OCI-LY3 (cell line): Measurements from ENCODE around the gene AP1M2.

Experiments used
- H2AFZ ChIP-seq: fragments of 200-600, 300-600 bp; shearing (Covaris generic); 2 replicates; pipeline ENCODE4 v1.6.0; 2014; ENCODE audit warnings: antibody characterized with exemption, low read depth, low read length
- H3K27ac ChIP-seq: fragments of 200-600, 300-600 bp; sonication (generic); 2 replicates; pipeline ENCODE4 v1.5.1; 2014; ENCODE audit warnings: mild to moderate bottlenecking, low read length, moderate library complexity, mixed read lengths
- H3K27me3 ChIP-seq: fragments of 200-600, 300-600 bp; sonication (generic); 2 replicates; pipeline ENCODE4 v1.6.1; 2014; ENCODE audit warnings: low read depth, low read length, mixed read lengths
- H3K36me3 ChIP-seq: fragments of 200-600, 300-600 bp; sonication (generic); replicated peaks from 2 replicates; pipeline ENCODE3; 2014; ENCODE audit warnings: low read depth, low read length, mixed read lengths
- H3K4me1 ChIP-seq: fragments of 300-600, 200-600 bp; sonication (generic); 2 replicates; pipeline ENCODE4 v1.6.1; 2014; ENCODE audit warnings: low read length, mixed read lengths
- H3K4me2 ChIP-seq: fragments of 200-600, 300-600 bp; sonication (generic); 2 replicates; pipeline ENCODE4 v1.6.1; 2014; ENCODE audit warnings: low read length, mixed read lengths
- H3K4me3 ChIP-seq: fragments of 300-600, 200-600 bp; sonication (generic); 2 replicates; pipeline ENCODE4 v1.5.1; 2014; ENCODE audit warnings: antibody characterized with exemption, mild to moderate bottlenecking, low read length, moderate library complexity
- H3K79me2 ChIP-seq: fragments of 300-600, 200-600 bp; shearing (Covaris generic); 2 replicates; pipeline ENCODE4 v1.6.1; 2014; ENCODE audit warnings: mild to moderate bottlenecking, low read length, mixed read lengths
- H3K9ac ChIP-seq: fragments of 300-600, 200-600 bp; shearing (Covaris generic); 2 replicates; pipeline ENCODE4 v1.6.0; 2014; ENCODE audit warnings: mild to moderate bottlenecking, low read length, moderate library complexity
- H3K9me3 ChIP-seq: fragments of 200-600, 300-600 bp; shearing (Covaris generic); 2 replicates; pipeline ENCODE4 v1.6.1; 2014; ENCODE audit warnings: low read length, mixed read lengths; ENCODE audit not compliant: insufficient read depth
- H4K20me1 ChIP-seq: fragments of 200-600, 300-600 bp; sonication (generic); 2 replicates; pipeline ENCODE4 v1.6.1; 2016; ENCODE audit warnings: low read length, mixed read lengths; ENCODE audit not compliant: insufficient read depth
- EZH2phosphoT487 ChIP-seq: fragments of 200-600 bp; shearing (Covaris generic); IDR thresholded peaks from 2 replicates; pipeline ENCODE4 v1.6.1; 2018; ENCODE audit warnings: antibody characterized with exemption, mixed run types, low read depth
- TF ChIP-seq, protein P1 (sequence below): fragments of 200-600, 300-600 bp; sonication (generic); IDR thresholded peaks from 2 replicates; pipeline ENCODE4 v1.5.1; 2014; ENCODE audit warnings: antibody characterized with exemption, low read length, low read depth

AP1M2 gene

DNA sequence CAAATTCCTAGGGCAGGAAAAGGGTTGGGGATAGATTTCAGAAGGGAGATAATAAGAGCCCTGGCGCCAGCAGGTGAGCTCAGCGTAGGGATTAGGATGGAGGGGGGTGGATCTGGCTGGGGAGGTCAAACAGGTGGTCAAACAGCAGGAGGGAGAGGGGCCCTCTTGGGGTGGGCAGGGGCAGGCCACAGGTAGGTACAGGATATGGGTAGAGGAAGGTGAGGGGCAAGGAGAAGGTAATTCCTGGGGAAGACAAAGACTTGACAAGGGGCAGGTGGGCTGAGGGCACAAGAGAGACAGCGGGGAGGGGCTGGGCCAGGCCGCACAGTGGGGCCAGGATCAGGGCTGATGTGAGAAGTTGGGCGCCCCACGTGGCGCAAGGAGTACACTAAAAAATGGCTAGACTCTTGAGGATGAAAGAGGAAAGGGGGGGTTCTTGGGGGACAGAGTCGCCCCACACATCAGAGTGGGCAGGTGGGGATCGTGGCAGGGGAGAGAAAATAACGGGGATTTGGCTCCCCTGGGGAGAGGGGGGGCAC, 22.0 kb downstream of the AP1M2 start:
- H3K4me1 ChIP-seq, result peaks cover 31% of the 10 kb centered on the region
- H2AFZ ChIP-seq, result peak overlapping the region; percentile 50; the same call in 1 of the 2 replicates
- peak overlapping the region; percentile 81 for H3K9ac ChIP-seq
- H3K4me2 ChIP-seq, result peak overlapping the region; percentile 83
- peak overlapping the region; percentile 64 for H3K27ac ChIP-seq
- H3K4me3 ChIP-seq, result peak overlapping the region; percentile 79
- H3K9me3 ChIP-seq, result no peaks in the 10 kb centered on the region
- peaks cover 10% of the 10 kb centered on the region; the same call in 1 of the 2 replicates for H3K27me3 ChIP-seq
- peaks cover 26% of the 10 kb centered on the region for H3K79me2 ChIP-seq
- TF ChIP-seq, protein P1, sequence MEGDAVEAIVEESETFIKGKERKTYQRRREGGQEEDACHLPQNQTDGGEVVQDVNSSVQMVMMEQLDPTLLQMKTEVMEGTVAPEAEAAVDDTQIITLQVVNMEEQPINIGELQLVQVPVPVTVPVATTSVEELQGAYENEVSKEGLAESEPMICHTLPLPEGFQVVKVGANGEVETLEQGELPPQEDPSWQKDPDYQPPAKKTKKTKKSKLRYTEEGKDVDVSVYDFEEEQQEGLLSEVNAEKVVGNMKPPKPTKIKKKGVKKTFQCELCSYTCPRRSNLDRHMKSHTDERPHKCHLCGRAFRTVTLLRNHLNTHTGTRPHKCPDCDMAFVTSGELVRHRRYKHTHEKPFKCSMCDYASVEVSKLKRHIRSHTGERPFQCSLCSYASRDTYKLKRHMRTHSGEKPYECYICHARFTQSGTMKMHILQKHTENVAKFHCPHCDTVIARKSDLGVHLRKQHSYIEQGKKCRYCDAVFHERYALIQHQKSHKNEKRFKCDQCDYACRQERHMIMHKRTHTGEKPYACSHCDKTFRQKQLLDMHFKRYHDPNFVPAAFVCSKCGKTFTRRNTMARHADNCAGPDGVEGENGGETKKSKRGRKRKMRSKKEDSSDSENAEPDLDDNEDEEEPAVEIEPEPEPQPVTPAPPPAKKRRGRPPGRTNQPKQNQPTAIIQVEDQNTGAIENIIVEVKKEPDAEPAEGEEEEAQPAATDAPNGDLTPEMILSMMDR, result peak; percentile 63
- no peak for TF ChIP-seq EZH2phosphoT487
- no peaks in the 10 kb centered on the region; the same call in none of the 2 replicates for H4K20me1 ChIP-seq
- H3K36me3 ChIP-seq, result peaks cover 26% of the 10 kb centered on the region

GRCh38 chr19:10562609-10563008, 24.5 kb downstream of the AP1M2 start:
- Histone ChIP-seq H3K4me1 (peaks cover 23% of the 10 kb centered on the region), H4K20me1 (no peaks in the 10 kb centered on the region; the same call in none of the 2 replicates), H3K9ac (no peak overlapping the region), H3K27ac (no peak overlapping the region), H3K4me2 (no peak overlapping the region), H3K27me3 (peaks cover 5% of the 10 kb centered on the region; the same call in 1 of the 2 replicates), H2AFZ (no peak overlapping the region), H3K36me3 (peaks cover 42% of the 10 kb centered on the region), H3K79me2 (peaks cover 26% of the 10 kb centered on the region), H3K4me3 (no peak overlapping the region), H3K9me3 (no peaks in the 10 kb centered on the region)
- no peak for TF ChIP-seq EZH2phosphoT487
- TF ChIP-seq, protein P1, result no peak

DNA sequence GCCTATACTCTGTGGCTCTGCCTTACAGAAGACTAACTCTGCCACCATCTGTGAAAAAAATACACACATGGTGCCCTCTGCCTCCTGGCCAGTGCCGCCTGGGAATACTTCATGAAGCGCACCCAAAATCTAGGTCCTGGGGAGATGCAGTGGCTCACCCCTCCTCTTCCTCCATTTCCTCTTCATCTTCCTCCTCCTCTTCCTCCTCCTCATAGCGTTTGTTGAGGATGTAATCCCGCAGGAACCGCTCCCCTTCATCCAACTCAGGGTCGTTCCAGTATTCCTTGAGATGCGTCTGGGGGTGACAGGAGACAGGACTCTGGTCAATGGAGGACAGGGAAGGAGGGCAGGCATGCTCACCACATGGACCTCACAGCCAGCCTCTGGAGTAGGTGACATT, 27.0 kb downstream of the AP1M2 start:
- Histone ChIP-seq H3K9me3 (no peaks in the 10 kb centered on the region), H3K4me3 (no peak overlapping the region), H3K9ac (no peak overlapping the region), H3K79me2 (peaks cover 20% of the 10 kb centered on the region), H3K36me3 (peaks cover 58% of the 10 kb centered on the region), H4K20me1 (no peaks in the 10 kb centered on the region), H3K4me2 (no peak overlapping the region), H3K4me1 (peaks cover 8% of the 10 kb centered on the region), H2AFZ (no peak overlapping the region), H3K27ac (no peak overlapping the region), H3K27me3 (no peaks in the 10 kb centered on the region)
- TF ChIP-seq, protein P1, result no peak
- no peak for TF ChIP-seq EZH2phosphoT487

GRCh38 chr19:10557603-10558197, 29.4 kb downstream of the AP1M2 start:
- no peak overlapping the region for H3K9ac ChIP-seq
- no peak overlapping the region for H3K4me3 ChIP-seq
- no peaks in the 10 kb centered on the region for H3K27me3 ChIP-seq
- no peaks in the 10 kb centered on the region for H3K9me3 ChIP-seq
- no peak overlapping the region for H3K27ac ChIP-seq
- H2AFZ ChIP-seq, result no peak overlapping the region
- no peak overlapping the region for H3K4me2 ChIP-seq
- H3K79me2 ChIP-seq, result peaks cover 3% of the 10 kb centered on the region
- peaks cover 77% of the 10 kb centered on the region for H3K36me3 ChIP-seq
- TF ChIP-seq EZH2phosphoT487, result no peak
- TF ChIP-seq, protein P1, result no peak
- no peaks in the 10 kb centered on the region for H3K4me1 ChIP-seq
- H4K20me1 ChIP-seq, result no peaks in the 10 kb centered on the region
